Smooth muscle cell of the brain vasculature (primary cell): ENCODE measurements around the gene PCNX1.
"Not testable (repeated sequence)": the region's sequence is repeated elsewhere in the genome, so short reads cannot be mapped to it uniquely, and the experiment has no call there.

Experiments
- DNase-seq: peaks from one replicate; pipeline ENCODE4 v3.0.0-alpha.2; 2012; ENCODE audit warnings: low read depth, low spot score

Gene PCNX1

GRCh38 chr14:71013551-71014192 lies 106.4 kb downstream of the PCNX1 start:
- DNase-seq, result no peak

- DNase-seq, result not testable (repeated sequence)
Measured at GRCh38 chr14:71019917-71020316, 112.7 kb downstream of the PCNX1 start.

- no peak for DNase-seq
Measured at GRCh38 chr14:71021347-71022011, 114.2 kb downstream of the PCNX1 start.

- DNase-seq, result no peak
Measured at GRCh38 chr14:71022012-71022869, 115.0 kb downstream of the PCNX1 start.

- DNase-seq, result no peak
Measured at GRCh38 chr14:71022939-71023338, 115.7 kb downstream of the PCNX1 start.

- no peak for DNase-seq
Measured at GRCh38 chr14:71029236-71029781, 122.0 kb downstream of the PCNX1 start.

- no peak for DNase-seq
Measured at GRCh38 chr14:71031000-71031399, 123.7 kb downstream of the PCNX1 start.

GRCh38 chr14:71036433-71036832 lies 129.2 kb downstream of the PCNX1 start:
- no peak for DNase-seq

GRCh38 chr14:71048393-71048792 lies 141.1 kb downstream of the PCNX1 start:
- no peak for DNase-seq

- DNase-seq, result no peak
Measured at GRCh38 chr14:71049435-71050133, 142.3 kb downstream of the PCNX1 start.

- DNase-seq, result no peak
Measured at GRCh38 chr14:71050227-71050823, 143.1 kb downstream of the PCNX1 start.

- no peak for DNase-seq
Measured at GRCh38 chr14:71054706-71055105, 147.4 kb downstream of the PCNX1 start.

- no peak for DNase-seq
Measured at GRCh38 chr14:71056168-71056567, 148.9 kb downstream of the PCNX1 start.

- no peak for DNase-seq
Measured at GRCh38 chr14:71060274-71060673, 153.0 kb downstream of the PCNX1 start.

GRCh38 chr14:71060825-71061455 lies 153.7 kb downstream of the PCNX1 start:
- DNase-seq, result no peak

- no peak for DNase-seq
Measured at GRCh38 chr14:71061458-71061857, 154.2 kb downstream of the PCNX1 start.

- DNase-seq, result no peak
Measured at GRCh38 chr14:71062581-71063303, 155.5 kb downstream of the PCNX1 start.

GRCh38 chr14:71063351-71063750 lies 156.1 kb downstream of the PCNX1 start:
- DNase-seq, result no peak

- not testable (repeated sequence) for DNase-seq
Measured at GRCh38 chr14:71064747-71065146, 157.5 kb downstream of the PCNX1 start.

GRCh38 chr14:71070169-71070568 lies 162.9 kb downstream of the PCNX1 start:
- DNase-seq, result no peak
